Measurements from ENCODE around the gene SPO11.

Gene SPO11

DNA sequence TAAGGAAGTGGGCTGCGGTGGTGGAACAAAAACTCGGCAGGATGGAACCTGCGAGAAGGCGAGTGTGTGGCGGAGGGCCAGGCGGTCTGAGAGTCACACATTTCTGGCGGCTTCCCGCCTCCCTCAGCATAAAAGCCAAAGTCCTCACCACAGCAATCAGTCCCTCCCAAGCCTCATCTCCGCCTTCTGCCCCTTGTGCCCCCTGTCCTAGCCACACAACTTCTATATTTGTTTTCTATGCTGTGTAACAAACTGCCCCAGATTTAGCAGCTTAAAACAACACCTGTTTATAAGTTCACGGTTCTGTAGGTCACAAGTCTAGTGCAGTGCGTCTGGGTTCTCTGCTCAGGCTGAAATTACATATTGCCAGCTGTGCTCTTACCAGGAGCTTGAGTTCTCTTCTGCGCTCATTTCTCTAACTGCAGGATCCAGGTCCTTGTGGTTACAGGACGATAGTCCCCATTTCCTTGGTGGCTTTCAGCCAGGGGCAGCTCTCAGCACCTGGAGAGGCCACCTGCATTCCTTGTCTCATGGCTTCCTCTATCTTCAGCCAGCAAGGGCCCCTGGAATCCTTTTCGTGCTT is 11.7 kb upstream of the SPO11 start:
- Histone ChIP-seq H3K27ac (ENCODE audit: insufficient read depth, low read length, poor library complexity, severe bottlenecking) (no peak overlapping the region), H3K4me1 (ENCODE audit: control insufficient read depth, insufficient read depth, low read length, poor library complexity, severe bottlenecking) (no peaks in the 10 kb centered on the region), H3K4me3 (ENCODE audit: insufficient read depth, low read depth, low read length, poor library complexity, severe bottlenecking) (no peak overlapping the region), H3K36me3 (ENCODE audit: control insufficient read depth, insufficient read depth, low read length) (no peaks in the 10 kb centered on the region), H3K9me3 (ENCODE audit: control insufficient read depth, low read length) (no peaks in the 10 kb centered on the region), H3K27me3 (replicated peaks; ENCODE audit: control insufficient read depth, insufficient read depth, low read length, poor library complexity, severe bottlenecking) (peaks cover 8% of the 10 kb centered on the region)
- no peak for DNase-seq

DNA sequence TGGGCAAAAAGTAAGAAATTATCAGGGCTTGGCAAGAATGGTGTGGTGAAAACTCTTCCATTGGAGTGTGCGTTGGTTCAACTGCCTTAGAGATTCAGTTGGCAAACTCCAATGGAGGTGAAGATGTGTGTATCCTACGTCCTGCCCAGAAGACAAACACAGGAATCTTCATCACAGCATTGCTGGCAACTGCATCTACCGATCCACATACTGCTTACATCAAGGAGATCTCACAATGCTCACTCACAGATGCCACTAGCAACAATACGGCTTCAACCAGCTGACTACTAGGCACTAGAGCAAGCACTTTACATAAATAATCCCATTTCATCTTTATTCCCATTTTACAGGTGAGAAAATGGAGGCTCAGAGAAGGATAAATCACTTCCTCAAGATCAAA is 10.0 kb upstream of the SPO11 start:
- peaks cover 4% of the 10 kb centered on the region for H3K27me3 ChIP-seq (replicated peaks; ENCODE audit: control insufficient read depth, insufficient read depth, low read length, poor library complexity, severe bottlenecking)
- no peaks in the 10 kb centered on the region for H3K4me1 ChIP-seq (ENCODE audit: control insufficient read depth, insufficient read depth, low read length, poor library complexity, severe bottlenecking)
- no peaks in the 10 kb centered on the region for H3K36me3 ChIP-seq (ENCODE audit: control insufficient read depth, insufficient read depth, low read length)
- H3K9me3 ChIP-seq (ENCODE audit: control insufficient read depth, low read length), result no peaks in the 10 kb centered on the region
- no peak overlapping the region for H3K4me3 ChIP-seq (ENCODE audit: insufficient read depth, low read depth, low read length, poor library complexity, severe bottlenecking)
- DNase-seq, result no peak
- H3K27ac ChIP-seq (ENCODE audit: insufficient read depth, low read length, poor library complexity, severe bottlenecking), result no peak overlapping the region

DNA sequence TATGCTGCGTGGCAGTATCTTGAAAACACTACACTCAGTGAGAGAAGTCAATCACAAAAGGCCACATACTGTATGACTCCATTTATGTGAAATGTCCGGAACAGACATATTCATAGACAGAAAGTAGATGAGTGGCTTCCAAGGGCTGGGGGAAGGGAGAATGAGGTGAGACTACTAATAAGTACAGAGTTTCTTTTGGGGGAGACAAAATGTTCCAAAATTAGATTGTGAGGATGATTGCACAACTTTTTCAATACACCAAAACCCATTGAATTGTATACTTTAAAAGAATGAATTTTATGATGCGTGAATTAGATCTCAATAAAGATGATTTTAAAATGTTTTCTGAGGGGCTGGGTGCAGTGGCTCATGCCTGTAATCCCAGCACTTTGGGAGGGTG is 9.2 kb upstream of the SPO11 start:
- no peak overlapping the region for H3K4me3 ChIP-seq (ENCODE audit: insufficient read depth, low read depth, low read length, poor library complexity, severe bottlenecking)
- no peaks in the 10 kb centered on the region for H3K36me3 ChIP-seq (ENCODE audit: control insufficient read depth, insufficient read depth, low read length)
- no peak for DNase-seq
- H3K27ac ChIP-seq (ENCODE audit: insufficient read depth, low read length, poor library complexity, severe bottlenecking), result no peak overlapping the region
- H3K4me1 ChIP-seq (ENCODE audit: control insufficient read depth, insufficient read depth, low read length, poor library complexity, severe bottlenecking), result no peaks in the 10 kb centered on the region
- peaks cover 3% of the 10 kb centered on the region for H3K27me3 ChIP-seq (replicated peaks; ENCODE audit: control insufficient read depth, insufficient read depth, low read length, poor library complexity, severe bottlenecking)
- no peaks in the 10 kb centered on the region for H3K9me3 ChIP-seq (ENCODE audit: control insufficient read depth, low read length)

DNA sequence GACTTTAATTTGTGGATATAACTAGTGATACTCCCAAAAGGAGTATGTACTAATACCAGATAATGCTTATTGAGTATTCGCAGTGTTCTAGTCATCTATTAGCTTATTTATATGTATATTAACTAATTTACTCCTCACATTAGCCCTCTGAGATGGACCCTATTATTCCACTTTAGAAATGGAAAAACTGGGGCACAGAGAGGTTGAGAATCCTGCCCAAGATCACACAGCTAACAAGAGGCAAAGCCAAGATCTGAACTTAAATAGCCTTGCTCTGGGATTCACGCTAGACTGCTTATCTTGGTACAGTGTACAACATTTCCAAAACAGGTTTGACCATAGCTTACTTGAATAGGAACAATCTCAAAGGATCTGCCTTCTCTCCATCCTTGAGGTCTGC is 8.5 kb upstream of the SPO11 start:
- Histone ChIP-seq H3K4me3 (ENCODE audit: insufficient read depth, low read depth, low read length, poor library complexity, severe bottlenecking) (no peak overlapping the region), H3K9me3 (ENCODE audit: control insufficient read depth, low read length) (no peaks in the 10 kb centered on the region), H3K36me3 (ENCODE audit: control insufficient read depth, insufficient read depth, low read length) (no peaks in the 10 kb centered on the region), H3K27ac (ENCODE audit: insufficient read depth, low read length, poor library complexity, severe bottlenecking) (no peak overlapping the region), H3K4me1 (ENCODE audit: control insufficient read depth, insufficient read depth, low read length, poor library complexity, severe bottlenecking) (no peaks in the 10 kb centered on the region), H3K27me3 (replicated peaks; ENCODE audit: control insufficient read depth, insufficient read depth, low read length, poor library complexity, severe bottlenecking) (peaks cover 3% of the 10 kb centered on the region)
- no peak for DNase-seq

DNA sequence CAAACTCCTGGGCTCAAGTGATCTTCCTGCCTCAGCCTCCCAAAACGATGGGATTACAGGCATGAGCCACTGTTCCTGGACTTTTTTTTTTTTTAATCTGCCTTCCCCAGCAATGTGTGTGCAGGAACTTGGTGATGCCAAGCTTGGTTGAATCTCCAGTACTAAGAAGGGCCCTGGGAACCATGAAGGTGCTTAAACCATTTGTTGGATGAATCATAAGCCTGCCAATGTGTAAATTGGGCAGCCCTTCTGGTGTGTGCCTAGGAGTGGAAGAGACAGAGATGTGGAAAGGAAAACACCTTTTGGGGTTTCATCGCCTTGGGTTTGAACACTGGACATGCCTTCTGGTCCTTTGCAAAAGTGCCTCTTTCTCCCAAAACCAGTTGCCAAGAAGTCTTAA is 7.1 kb upstream of the SPO11 start:
- Histone ChIP-seq H3K9me3 (ENCODE audit: control insufficient read depth, low read length) (no peaks in the 10 kb centered on the region), H3K4me1 (ENCODE audit: control insufficient read depth, insufficient read depth, low read length, poor library complexity, severe bottlenecking) (no peaks in the 10 kb centered on the region), H3K27me3 (replicated peaks; ENCODE audit: control insufficient read depth, insufficient read depth, low read length, poor library complexity, severe bottlenecking) (peaks cover 3% of the 10 kb centered on the region), H3K27ac (ENCODE audit: insufficient read depth, low read length, poor library complexity, severe bottlenecking) (no peak overlapping the region), H3K4me3 (ENCODE audit: insufficient read depth, low read depth, low read length, poor library complexity, severe bottlenecking) (no peak overlapping the region), H3K36me3 (ENCODE audit: control insufficient read depth, insufficient read depth, low read length) (no peaks in the 10 kb centered on the region)
- no peak for DNase-seq

- H3K9me3 ChIP-seq (ENCODE audit: control insufficient read depth, low read length), result no peaks in the 10 kb centered on the region
- H3K4me3 ChIP-seq (ENCODE audit: insufficient read depth, low read depth, low read length, poor library complexity, severe bottlenecking), result no peak overlapping the region
- H3K36me3 ChIP-seq (ENCODE audit: control insufficient read depth, insufficient read depth, low read length), result no peaks in the 10 kb centered on the region
- H3K27ac ChIP-seq (ENCODE audit: insufficient read depth, low read length, poor library complexity, severe bottlenecking), result no peak overlapping the region
- DNase-seq, result no peak
- H3K27me3 ChIP-seq (replicated peaks; ENCODE audit: control insufficient read depth, insufficient read depth, low read length, poor library complexity, severe bottlenecking), result peaks cover 3% of the 10 kb centered on the region
- no peaks in the 10 kb centered on the region for H3K4me1 ChIP-seq (ENCODE audit: control insufficient read depth, insufficient read depth, low read length, poor library complexity, severe bottlenecking)
These were observed 6.6 kb upstream of the SPO11 start for GRCh38 chr20:57323034-57323433.

- peaks cover 2% of the 10 kb centered on the region for H3K27me3 ChIP-seq (replicated peaks; ENCODE audit: control insufficient read depth, insufficient read depth, low read length, poor library complexity, severe bottlenecking)
These were observed 3.8 kb upstream of the SPO11 start for GRCh38 chr20:57325632-57326356.

GRCh38 chr20:57326667-57327455 is 2.7 kb upstream of the SPO11 start:
- Histone ChIP-seq H3K9me3 (ENCODE audit: control insufficient read depth, low read length) (no peaks in the 10 kb centered on the region), H3K4me3 (ENCODE audit: insufficient read depth, low read depth, low read length, poor library complexity, severe bottlenecking) (no peak overlapping the region), H3K27me3 (replicated peaks; ENCODE audit: control insufficient read depth, insufficient read depth, low read length, poor library complexity, severe bottlenecking) (peaks cover 7% of the 10 kb centered on the region), H3K27ac (ENCODE audit: insufficient read depth, low read length, poor library complexity, severe bottlenecking) (no peak overlapping the region), H3K36me3 (ENCODE audit: control insufficient read depth, insufficient read depth, low read length) (no peaks in the 10 kb centered on the region), H3K4me1 (ENCODE audit: control insufficient read depth, insufficient read depth, low read length, poor library complexity, severe bottlenecking) (no peaks in the 10 kb centered on the region)
- no peak for DNase-seq

More at GRCh38 chr20:57325632-57326356, 3.8 kb upstream of the SPO11 start:
- DNase-seq, result no peak
- H3K4me3 ChIP-seq (ENCODE audit: insufficient read depth, low read depth, low read length, poor library complexity, severe bottlenecking), result no peak overlapping the region
- H3K9me3 ChIP-seq (ENCODE audit: control insufficient read depth, low read length), result no peaks in the 10 kb centered on the region
- no peak overlapping the region for H3K27ac ChIP-seq (ENCODE audit: insufficient read depth, low read length, poor library complexity, severe bottlenecking)
- H3K36me3 ChIP-seq (ENCODE audit: control insufficient read depth, insufficient read depth, low read length), result no peaks in the 10 kb centered on the region
- no peaks in the 10 kb centered on the region for H3K4me1 ChIP-seq (ENCODE audit: control insufficient read depth, insufficient read depth, low read length, poor library complexity, severe bottlenecking)

DNA sequence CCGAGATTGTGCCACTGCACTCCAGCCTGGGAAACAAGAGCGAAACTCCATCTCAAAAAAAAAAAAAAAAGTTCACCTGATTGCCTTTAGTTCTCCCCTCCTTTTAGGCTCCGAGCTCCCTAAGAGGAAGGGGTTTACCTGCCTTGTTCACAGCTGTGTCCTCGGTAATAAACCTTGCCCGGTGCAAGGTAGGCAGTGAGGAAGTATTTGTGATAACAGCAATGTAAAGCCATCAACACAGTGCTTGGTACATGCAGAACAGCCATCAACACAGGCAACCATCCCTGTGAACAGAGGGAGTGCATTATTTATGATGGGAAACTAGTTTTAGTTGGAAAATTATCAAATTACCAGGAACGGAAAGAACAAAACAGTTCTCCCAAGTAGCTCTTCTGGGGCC is 1.8 kb upstream of the SPO11 start:
- Histone ChIP-seq H3K27me3 (replicated peaks; ENCODE audit: control insufficient read depth, insufficient read depth, low read length, poor library complexity, severe bottlenecking) (peaks cover 7% of the 10 kb centered on the region), H3K27ac (ENCODE audit: insufficient read depth, low read length, poor library complexity, severe bottlenecking) (no peak overlapping the region), H3K36me3 (ENCODE audit: control insufficient read depth, insufficient read depth, low read length) (no peaks in the 10 kb centered on the region), H3K9me3 (ENCODE audit: control insufficient read depth, low read length) (no peaks in the 10 kb centered on the region), H3K4me3 (ENCODE audit: insufficient read depth, low read depth, low read length, poor library complexity, severe bottlenecking) (no peak overlapping the region), H3K4me1 (ENCODE audit: control insufficient read depth, insufficient read depth, low read length, poor library complexity, severe bottlenecking) (no peaks in the 10 kb centered on the region)
- DNase-seq, result no peak

- Histone ChIP-seq H3K9me3 (ENCODE audit: control insufficient read depth, low read length) (no peaks in the 10 kb centered on the region), H3K36me3 (ENCODE audit: control insufficient read depth, insufficient read depth, low read length) (no peaks in the 10 kb centered on the region), H3K4me3 (ENCODE audit: insufficient read depth, low read depth, low read length, poor library complexity, severe bottlenecking) (no peak overlapping the region), H3K4me1 (ENCODE audit: control insufficient read depth, insufficient read depth, low read length, poor library complexity, severe bottlenecking) (no peaks in the 10 kb centered on the region), H3K27ac (ENCODE audit: insufficient read depth, low read length, poor library complexity, severe bottlenecking) (no peak overlapping the region), H3K27me3 (replicated peaks; ENCODE audit: control insufficient read depth, insufficient read depth, low read length, poor library complexity, severe bottlenecking) (peaks cover 7% of the 10 kb centered on the region)
- DNase-seq, result no peak
These were observed 1.4 kb downstream of the SPO11 start for GRCh38 chr20:57330998-57331397.

All from effector memory CD4-positive, alpha-beta T cell (primary cell).